Endothelial cell of hepatic sinusoid (primary cell): ENCODE measurements around the gene RASGRF1.
"Not testable (repeated sequence)": the region's sequence is repeated elsewhere in the genome, so short reads cannot be mapped to it uniquely, and the experiment has no call there.

Experiments used
- in situ Hi-C: cut with HindIII; loops from 2 replicates; pipeline ENCODE4 v1.10.0; 2017; ENCODE audit warnings: low sequenced_read_pairs

Gene RASGRF1

GRCh38 chr15:79090487-79091203, at the start of gene RASGRF1:
Gene RASGRF1 (minus strand): TSS chr15:79090780. CDS start chr15:79090498, 282 bp downstream.
- in situ Hi-C loops, result no loop called here

GRCh38 chr15:79136434-79137046, 46.0 kb upstream of the RASGRF1 start:
- in situ Hi-C loops, result no loop called here

- in situ Hi-C loops, result no loop called here
These were observed 42.7 kb upstream of the RASGRF1 start for GRCh38 chr15:79133309-79133708.

GRCh38 chr15:79132770-79133169, 42.2 kb upstream of the RASGRF1 start:
- in situ Hi-C loops, result no loop called here

GRCh38 chr15:79132361-79132760, 41.8 kb upstream of the RASGRF1 start:
- in situ Hi-C loops, result no loop called here

- in situ Hi-C loops, result no loop called here
These were observed 40.1 kb upstream of the RASGRF1 start for GRCh38 chr15:79130535-79131130.

GRCh38 chr15:79129235-79129634, 38.7 kb upstream of the RASGRF1 start:
- in situ Hi-C loops, result loop anchor here (10.0 kb wide), 1 partner anchor 84 kb away; no protein-coding TSS in a partner anchor

- in situ Hi-C loops, result loop anchor here (10.0 kb wide), 1 partner anchor 84 kb away; no protein-coding TSS in a partner anchor
These were observed 38.0 kb upstream of the RASGRF1 start for GRCh38 chr15:79128556-79128955.

GRCh38 chr15:79124388-79124787, 33.8 kb upstream of the RASGRF1 start:
- in situ Hi-C loops, result loop anchor here (10.0 kb wide), 1 partner anchor 80 kb away; no protein-coding TSS in a partner anchor

- in situ Hi-C loops, result loop anchor here (10.0 kb wide), 1 partner anchor 78 kb away; no protein-coding TSS in a partner anchor
These were observed 32.4 kb upstream of the RASGRF1 start for GRCh38 chr15:79122991-79123390.

GRCh38 chr15:79122391-79122790, 31.8 kb upstream of the RASGRF1 start:
- in situ Hi-C loops, result loop anchor here (10.0 kb wide), 1 partner anchor 78 kb away; no protein-coding TSS in a partner anchor

GRCh38 chr15:79121571-79121970, 31.0 kb upstream of the RASGRF1 start:
- in situ Hi-C loops, result loop anchor here (10.0 kb wide), 1 partner anchor 77 kb away; no protein-coding TSS in a partner anchor

- in situ Hi-C loops, result no loop called here
These were observed 27.0 kb upstream of the RASGRF1 start for GRCh38 chr15:79117442-79118204.

- in situ Hi-C loops, result no loop called here
These were observed 26.2 kb upstream of the RASGRF1 start for GRCh38 chr15:79116771-79117170.

- in situ Hi-C loops, result no loop called here
These were observed 25.5 kb upstream of the RASGRF1 start for GRCh38 chr15:79115986-79116665.

GRCh38 chr15:79113831-79114230, 23.3 kb upstream of the RASGRF1 start:
- in situ Hi-C loops, result no loop called here

GRCh38 chr15:79111404-79111803, 20.8 kb upstream of the RASGRF1 start:
- in situ Hi-C loops, result not testable (repeated sequence)

GRCh38 chr15:79105141-79105540, 14.6 kb upstream of the RASGRF1 start:
- in situ Hi-C loops, result no loop called here

GRCh38 chr15:79102595-79102994, 12.0 kb upstream of the RASGRF1 start:
- in situ Hi-C loops, result no loop called here

- in situ Hi-C loops, result no loop called here
These were observed 11.4 kb upstream of the RASGRF1 start for GRCh38 chr15:79101866-79102581.
